SJCRH30 (cell line): ENCODE data around the gene BABAM1. TPM values are rescaled to one million over a fixed set of nuclear protein-coding genes. Genes with fewer than 3 reads are reported as not detected.

Experiments used
- DNase-seq, 2 experiments: peaks; one replicate each; pipeline ENCODE4 v3.0.0-alpha.2; 2015 to 2020
- H3K27ac ChIP-seq: fragments of 250-450 bp; sonication (Bioruptor Pico); 2 replicates; pipeline ENCODE4 v1.5.1; 2020; ENCODE audit warnings: mild to moderate bottlenecking, moderate library complexity
- H3K27me3 ChIP-seq: fragments of 250-450 bp; sonication (Bioruptor Pico); 2 replicates; pipeline ENCODE4 v1.5.1; 2020; ENCODE audit warnings: mild to moderate bottlenecking, moderate library complexity
- H3K36me3 ChIP-seq: fragments of 250-450 bp; sonication (Bioruptor Pico); 2 replicates; pipeline ENCODE4 v1.5.1; 2020; ENCODE audit warnings: mild to moderate bottlenecking, moderate library complexity
- H3K4me1 ChIP-seq: fragments of 250-450 bp; sonication (Bioruptor Pico); 2 replicates; pipeline ENCODE4 v1.5.1; 2020; ENCODE audit warnings: mild to moderate bottlenecking, moderate library complexity
- H3K4me3 ChIP-seq: fragments of 250-450 bp; sonication (Bioruptor Pico); 2 replicates; pipeline ENCODE4 v1.5.1; 2020; ENCODE audit warnings: mild to moderate bottlenecking, moderate library complexity
- H3K9me3 ChIP-seq: fragments of 250-450 bp; sonication (Bioruptor Pico); replicated peaks from 2 replicates; pipeline ENCODE4 v1.5.1; 2020; ENCODE audit warnings: mild to moderate bottlenecking, moderate library complexity
- total RNA-seq: library from RNA; depleted of rRNA; stranded (reverse); fragments of >200 nt; shearing (Covaris generic); gene quantifications from 2 replicates; pipeline ENCODE4 v1.2.3, GENCODE V29; 2014

BABAM1 gene
- total RNA-seq, 1 experiment from 2014 or later = 96.0 TPM

GRCh38 chr19:17237747-17238706 lies 29.2 kb upstream of the BABAM1 start:
- H3K4me3 ChIP-seq = no peak overlapping the region
- H3K27me3 ChIP-seq = no peaks in the 10 kb centered on the region
- H3K27ac ChIP-seq = no peak overlapping the region
- no peaks in the 10 kb centered on the region for H3K9me3 ChIP-seq
- peaks cover 40% of the 10 kb centered on the region for H3K36me3 ChIP-seq
- DNase-seq = no peak
- no peaks in the 10 kb centered on the region for H3K4me1 ChIP-seq

GRCh38 chr19:17240062-17240752 lies 27.0 kb upstream of the BABAM1 start:
- Histone ChIP-seq H3K9me3 (no peaks in the 10 kb centered on the region), H3K36me3 (peaks cover 24% of the 10 kb centered on the region), H3K4me3 (no peak overlapping the region), H3K27ac (no peak overlapping the region), H3K27me3 (no peaks in the 10 kb centered on the region), H3K4me1 (no peaks in the 10 kb centered on the region)
- DNase-seq = no peak

GRCh38 chr19:17240826-17241399 lies 26.3 kb upstream of the BABAM1 start:
- Histone ChIP-seq H3K36me3 (peaks cover 23% of the 10 kb centered on the region), H3K4me1 (no peaks in the 10 kb centered on the region), H3K9me3 (no peaks in the 10 kb centered on the region), H3K27ac (no peak overlapping the region), H3K27me3 (no peaks in the 10 kb centered on the region), H3K4me3 (no peak overlapping the region)
- no peak for DNase-seq

- H3K4me1 ChIP-seq = peaks cover 9% of the 10 kb centered on the region
- no peak for DNase-seq
- no peak overlapping the region for H3K27ac ChIP-seq
- no peaks in the 10 kb centered on the region for H3K27me3 ChIP-seq
- H3K36me3 ChIP-seq = peaks cover 16% of the 10 kb centered on the region
- H3K9me3 ChIP-seq = no peaks in the 10 kb centered on the region
- H3K4me3 ChIP-seq = no peak overlapping the region
These were observed 24.6 kb upstream of the BABAM1 start for GRCh38 chr19:17242431-17243208.

GRCh38 chr19:17243211-17243829 lies 23.9 kb upstream of the BABAM1 start:
- H3K27me3 ChIP-seq = no peaks in the 10 kb centered on the region
- H3K36me3 ChIP-seq = peaks cover 12% of the 10 kb centered on the region
- no peaks in the 10 kb centered on the region for H3K9me3 ChIP-seq
- peak overlapping the region; percentile 79 for H3K4me3 ChIP-seq
- peaks cover 16% of the 10 kb centered on the region for H3K4me1 ChIP-seq
- H3K27ac ChIP-seq = no peak overlapping the region
- no peak for DNase-seq

GRCh38 chr19:17243830-17244617 lies 23.2 kb upstream of the BABAM1 start:
- Histone ChIP-seq H3K4me3 (peak overlapping the region; percentile 79), H3K9me3 (no peaks in the 10 kb centered on the region), H3K27me3 (no peaks in the 10 kb centered on the region), H3K4me1 (peaks cover 23% of the 10 kb centered on the region), H3K27ac (no peak overlapping the region; the same call in 1 of the 2 replicates), H3K36me3 (peaks cover 8% of the 10 kb centered on the region; the same call in 1 of the 2 replicates)
- DNase-seq = peak; percentile 69 to 76

- DNase-seq = no peak
- H3K27me3 ChIP-seq = no peaks in the 10 kb centered on the region
- peak overlapping the region; percentile 79 for H3K4me3 ChIP-seq
- no peak overlapping the region; the same call in 1 of the 2 replicates for H3K27ac ChIP-seq
- H3K9me3 ChIP-seq = no peaks in the 10 kb centered on the region
- H3K4me1 ChIP-seq = peaks cover 32% of the 10 kb centered on the region
- peaks cover 3% of the 10 kb centered on the region; the same call in 1 of the 2 replicates for H3K36me3 ChIP-seq
These were observed 22.4 kb upstream of the BABAM1 start for GRCh38 chr19:17244618-17245534.

GRCh38 chr19:17245535-17245984 lies 21.7 kb upstream of the BABAM1 start, which contains the start of gene NR2F6:
TSS of gene NR2F6 (minus strand) at chr19:17245919. CDS start at chr19:17245220, 699 bp downstream.
- no peaks in the 10 kb centered on the region for H3K27me3 ChIP-seq
- H3K27ac ChIP-seq = peak within 1 kb of the TSS; percentile 83
- no peaks in the 10 kb centered on the region for H3K9me3 ChIP-seq
- DNase-seq = no peak
- H3K4me3 ChIP-seq = peak within 1 kb of the TSS; percentile 79
- peaks cover 34% of the 10 kb centered on the region for H3K4me1 ChIP-seq
- no peaks in the 10 kb centered on the region for H3K36me3 ChIP-seq

GRCh38 chr19:17246681-17247425 lies 20.4 kb upstream of the BABAM1 start:
- no peaks in the 10 kb centered on the region for H3K27me3 ChIP-seq
- no peaks in the 10 kb centered on the region for H3K9me3 ChIP-seq
- peak in 1 of 2 experiments; percentile 47 for DNase-seq
- H3K36me3 ChIP-seq = no peaks in the 10 kb centered on the region
- H3K27ac ChIP-seq = peak overlapping the region; percentile 83
- H3K4me1 ChIP-seq = peaks cover 34% of the 10 kb centered on the region
- peak overlapping the region; percentile 60 for H3K4me3 ChIP-seq

GRCh38 chr19:17248011-17248776 lies 19.0 kb upstream of the BABAM1 start:
- H3K36me3 ChIP-seq = no peaks in the 10 kb centered on the region
- no peaks in the 10 kb centered on the region for H3K9me3 ChIP-seq
- DNase-seq = peak; percentile 86 to 90
- no peaks in the 10 kb centered on the region for H3K27me3 ChIP-seq
- H3K4me3 ChIP-seq = no peak overlapping the region
- H3K4me1 ChIP-seq = peaks cover 34% of the 10 kb centered on the region
- peak overlapping the region; percentile 34; the same call in 1 of the 2 replicates for H3K27ac ChIP-seq

- H3K4me3 ChIP-seq = no peak overlapping the region
- no peak for DNase-seq
- H3K27ac ChIP-seq = peak overlapping the region; percentile 34; the same call in 1 of the 2 replicates
- H3K27me3 ChIP-seq = peaks cover 3% of the 10 kb centered on the region; the same call in 1 of the 2 replicates
- H3K36me3 ChIP-seq = no peaks in the 10 kb centered on the region
- H3K9me3 ChIP-seq = no peaks in the 10 kb centered on the region
- peaks cover 34% of the 10 kb centered on the region for H3K4me1 ChIP-seq
These were observed 17.2 kb upstream of the BABAM1 start for GRCh38 chr19:17249887-17250548.
